Measurements from ENCODE around the gene TGFBR3L. TPM values are rescaled to one million over a fixed set of nuclear protein-coding genes. Genes with fewer than 3 reads are reported as not detected.

TGFBR3L gene
- total RNA-seq, 1 donor from 2014 or later = 0.69 TPM

- Mint-ChIP-seq H3K27ac (ENCODE audit: unreplicated experiment) (peak overlapping the region; percentile 26), H3K36me3 (ENCODE audit: unreplicated experiment) (no peaks in the 10 kb centered on the region), H3K4me1 (ENCODE audit: low read depth, unreplicated experiment) (peaks cover 6% of the 10 kb centered on the region), H3K9me3 (ENCODE audit: unreplicated experiment) (peaks cover 17% of the 10 kb centered on the region), H3K4me3 (ENCODE audit: unreplicated experiment) (peak overlapping the region; percentile 15), H3K27me3 (ENCODE audit: unreplicated experiment) (peaks cover 18% of the 10 kb centered on the region)
- no peak for DNase-seq
- TF ChIP-seq CTCF (IDR thresholded peaks at IDR 0.05; ENCODE audit: partially characterized antibody, unreplicated experiment) = no peak
Observed at GRCh38 chr19:7923295-7924191, 8.9 kb downstream of the TGFBR3L start.

GRCh38 chr19:7924241-7924640, 9.6 kb downstream of the TGFBR3L start:
- Mint-ChIP-seq H3K27ac (ENCODE audit: unreplicated experiment) (no peak overlapping the region), H3K9me3 (ENCODE audit: unreplicated experiment) (peaks cover 17% of the 10 kb centered on the region), H3K36me3 (ENCODE audit: unreplicated experiment) (no peaks in the 10 kb centered on the region), H3K4me1 (ENCODE audit: low read depth, unreplicated experiment) (peaks cover 6% of the 10 kb centered on the region), H3K4me3 (ENCODE audit: unreplicated experiment) (peak overlapping the region; percentile 76), H3K27me3 (ENCODE audit: unreplicated experiment) (peaks cover 18% of the 10 kb centered on the region)
- no peak for DNase-seq
- TF ChIP-seq CTCF (IDR thresholded peaks at IDR 0.05; ENCODE audit: partially characterized antibody, unreplicated experiment) = no peak

GRCh38 chr19:7924651-7925170, 10.1 kb downstream of the TGFBR3L start:
- DNase-seq = no peak
- no peaks in the 10 kb centered on the region for H3K36me3 Mint-ChIP-seq (ENCODE audit: unreplicated experiment)
- H3K27ac Mint-ChIP-seq (ENCODE audit: unreplicated experiment) = no peak overlapping the region
- peaks cover 17% of the 10 kb centered on the region for H3K9me3 Mint-ChIP-seq (ENCODE audit: unreplicated experiment)
- TF ChIP-seq CTCF (IDR thresholded peaks at IDR 0.05; ENCODE audit: partially characterized antibody, unreplicated experiment) = no peak
- peaks cover 18% of the 10 kb centered on the region for H3K27me3 Mint-ChIP-seq (ENCODE audit: unreplicated experiment)
- peak overlapping the region; percentile 67 for H3K4me3 Mint-ChIP-seq (ENCODE audit: unreplicated experiment)
- H3K4me1 Mint-ChIP-seq (ENCODE audit: low read depth, unreplicated experiment) = peaks cover 6% of the 10 kb centered on the region

GRCh38 chr19:7925171-7925851, 10.7 kb downstream of the TGFBR3L start:
- peaks cover 18% of the 10 kb centered on the region for H3K27me3 Mint-ChIP-seq (ENCODE audit: unreplicated experiment)
- peak overlapping the region; percentile 92 for H3K4me3 Mint-ChIP-seq (ENCODE audit: unreplicated experiment)
- H3K36me3 Mint-ChIP-seq (ENCODE audit: unreplicated experiment) = no peaks in the 10 kb centered on the region
- DNase-seq = peak; percentile 97
- TF ChIP-seq CTCF (IDR thresholded peaks at IDR 0.05; ENCODE audit: partially characterized antibody, unreplicated experiment) = peak; percentile 98
- peaks cover 6% of the 10 kb centered on the region for H3K4me1 Mint-ChIP-seq (ENCODE audit: low read depth, unreplicated experiment)
- H3K9me3 Mint-ChIP-seq (ENCODE audit: unreplicated experiment) = peaks cover 17% of the 10 kb centered on the region
- peak overlapping the region; percentile 92 for H3K27ac Mint-ChIP-seq (ENCODE audit: unreplicated experiment)

All from glutamatergic neuron (in vitro differentiated cells).